ENCODE results near the gene DHRS7B.

GRCh38 chr17:21214015-21214776 lies 87.4 kb downstream of the DHRS7B start, which contains the start of gene TMEM11:
- TF ChIP-seq CTCF (IDR thresholded peaks at IDR 0.05; ENCODE audit: low read depth, low read length): no peak
- TF ChIP-seq EZH2phosphoT487 (IDR thresholded peaks at IDR 0.05; ENCODE audit: low read depth): no peak
